ENCODE measurements around the gene TMEM269.

DNA sequence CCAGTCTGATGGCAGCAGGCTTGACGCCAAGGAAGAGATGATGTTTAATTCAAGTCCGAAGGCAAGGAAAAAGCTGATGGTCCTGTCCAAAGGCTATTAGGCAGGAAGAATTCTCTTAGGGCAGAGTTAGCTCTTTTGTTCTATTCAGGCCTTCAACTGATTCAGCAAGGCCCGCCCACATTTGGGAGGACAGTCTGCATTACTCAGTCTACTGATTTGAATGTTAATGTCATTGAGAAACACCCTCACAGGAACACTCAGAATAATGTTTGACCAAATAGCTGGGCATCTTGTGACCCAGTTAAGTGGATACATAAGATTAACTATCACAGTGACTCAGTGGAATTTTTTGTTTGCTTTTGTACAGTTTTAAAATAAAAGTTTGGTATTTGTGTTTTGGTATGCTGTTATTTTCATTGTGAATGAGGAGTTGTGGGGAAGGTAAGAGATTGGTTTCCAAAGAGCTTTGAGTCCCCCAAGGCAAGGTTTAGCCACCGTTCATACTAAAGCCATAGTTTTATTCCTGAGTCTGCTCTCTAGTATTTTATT, 59.9 kb downstream of the TMEM269 start:
- TF ChIP-seq POLR2AphosphoS5 (IDR thresholded peaks at IDR 0.05; ENCODE audit: low read depth, low read length) (no peak), TAF1 (IDR thresholded peaks at IDR 0.05; ENCODE audit: low read depth, low read length) (no peak), POLR2A (IDR thresholded peaks at IDR 0.05; ENCODE audit: low read depth, low read length) (no peak)
